Measurements from ENCODE around the gene GNB1L. TPM values are rescaled to one million over a fixed set of nuclear protein-coding genes. Genes with fewer than 3 reads are reported as not detected.

Gene GNB1L
- total RNA-seq, 1 experiment from 2014 or later: 27.0 TPM

DNA sequence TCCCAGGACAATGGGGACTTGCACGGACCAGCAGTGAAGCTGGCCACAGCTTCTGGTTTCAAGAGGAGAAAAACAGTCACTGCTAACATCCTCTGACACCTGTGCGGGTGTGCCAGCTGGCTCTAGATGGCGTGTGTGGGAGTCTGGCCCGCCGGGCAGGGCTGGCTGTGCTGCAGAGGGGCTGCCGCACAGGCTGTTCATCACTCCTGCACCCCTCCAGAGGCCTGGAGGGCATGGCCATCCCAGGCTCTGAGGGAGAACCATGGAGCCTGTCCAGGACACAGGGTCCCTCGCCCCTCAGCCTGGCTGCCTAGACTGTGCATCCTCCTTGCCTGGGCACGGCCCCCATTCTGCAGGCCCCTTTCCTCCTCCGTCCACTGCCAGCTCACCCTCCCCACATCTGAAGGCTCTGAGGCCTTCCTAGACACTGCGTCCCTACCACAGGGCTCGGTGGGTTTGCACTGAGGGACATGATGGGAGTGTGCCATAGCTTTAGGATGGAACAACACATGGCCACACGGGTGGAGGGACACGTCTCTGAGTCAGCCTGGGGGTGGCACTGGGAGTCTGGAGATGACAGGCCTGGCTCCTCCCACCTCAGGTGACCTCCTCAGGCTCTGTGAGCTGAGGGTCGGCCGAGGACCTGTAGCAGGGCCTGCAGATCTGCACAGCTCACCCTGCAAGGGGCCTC lies 42.1 kb upstream of the GNB1L start:
- Histone ChIP-seq H3K27me3 (ENCODE audit: low read length) (no peaks in the 10 kb centered on the region), H3K79me2 (ENCODE audit: low read length) (no peaks in the 10 kb centered on the region), H3K36me3 (ENCODE audit: low read depth, low read length) (no peaks in the 10 kb centered on the region), H4K20me1 (ENCODE audit: low read length) (no peaks in the 10 kb centered on the region), H2AFZ (ENCODE audit: low read length) (no peak overlapping the region), H3K4me2 (ENCODE audit: low read length) (no peak overlapping the region), H3K27ac (ENCODE audit: low read length) (no peak overlapping the region), H3F3A (ENCODE audit: low read length, unreplicated experiment) (no peaks in the 10 kb centered on the region), H3K9me2 (replicated peaks; ENCODE audit: low read length) (no peaks in the 10 kb centered on the region), H3K9me3 (ENCODE audit: low read length) (no peaks in the 10 kb centered on the region), H3K9ac (ENCODE audit: low read length) (no peak overlapping the region), H3K4me3 (ENCODE audit: low read length) (no peak overlapping the region), H3K4me1 (ENCODE audit: insufficient read depth, low read length) (peaks cover 8% of the 10 kb centered on the region)
- BruUV-seq (replicated peaks): no TSS peak
- ATAC-seq (no peak), DNase-seq (no peak)
- CTCF ChIA-PET: interaction anchor here (0.6 kb wide), 1 partner anchor 1211 kb away, joined by 3 read pairs; no protein-coding TSS in a partner anchor
- TF ChIP-seq EZH2 (IDR thresholded peaks at IDR 0.05; ENCODE audit: low read length, unreplicated experiment): no peak
- TF ChIP-seq, protein P1, sequence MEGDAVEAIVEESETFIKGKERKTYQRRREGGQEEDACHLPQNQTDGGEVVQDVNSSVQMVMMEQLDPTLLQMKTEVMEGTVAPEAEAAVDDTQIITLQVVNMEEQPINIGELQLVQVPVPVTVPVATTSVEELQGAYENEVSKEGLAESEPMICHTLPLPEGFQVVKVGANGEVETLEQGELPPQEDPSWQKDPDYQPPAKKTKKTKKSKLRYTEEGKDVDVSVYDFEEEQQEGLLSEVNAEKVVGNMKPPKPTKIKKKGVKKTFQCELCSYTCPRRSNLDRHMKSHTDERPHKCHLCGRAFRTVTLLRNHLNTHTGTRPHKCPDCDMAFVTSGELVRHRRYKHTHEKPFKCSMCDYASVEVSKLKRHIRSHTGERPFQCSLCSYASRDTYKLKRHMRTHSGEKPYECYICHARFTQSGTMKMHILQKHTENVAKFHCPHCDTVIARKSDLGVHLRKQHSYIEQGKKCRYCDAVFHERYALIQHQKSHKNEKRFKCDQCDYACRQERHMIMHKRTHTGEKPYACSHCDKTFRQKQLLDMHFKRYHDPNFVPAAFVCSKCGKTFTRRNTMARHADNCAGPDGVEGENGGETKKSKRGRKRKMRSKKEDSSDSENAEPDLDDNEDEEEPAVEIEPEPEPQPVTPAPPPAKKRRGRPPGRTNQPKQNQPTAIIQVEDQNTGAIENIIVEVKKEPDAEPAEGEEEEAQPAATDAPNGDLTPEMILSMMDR (conservative IDR thresholded peaks at IDR 0.05; ENCODE audit: low read depth, low read length): no peak
- no peak for TF ChIP-seq EZH2phosphoT487 (IDR thresholded peaks at IDR 0.05; ENCODE audit: borderline replicate concordance, low read length)
- intact Hi-C loops (cut with micrococcal nuclease): no loop called here
- POLR2A ChIA-PET (ENCODE audit: unreplicated experiment): no interaction called here

GRCh38 chr22:19895160-19895849 lies 40.6 kb upstream of the GNB1L start:
- POLR2A ChIA-PET (ENCODE audit: unreplicated experiment): no interaction called here
- intact Hi-C loops (cut with micrococcal nuclease): no loop called here
- Histone ChIP-seq H3K9ac (ENCODE audit: low read length) (no peak overlapping the region), H3K27me3 (ENCODE audit: low read length) (no peaks in the 10 kb centered on the region), H3F3A (ENCODE audit: low read length, unreplicated experiment) (no peaks in the 10 kb centered on the region), H2AFZ (ENCODE audit: low read length) (no peak overlapping the region), H3K4me2 (ENCODE audit: low read length) (no peak overlapping the region), H3K27ac (ENCODE audit: low read length) (no peak overlapping the region), H3K4me3 (ENCODE audit: low read length) (no peak overlapping the region), H3K9me3 (ENCODE audit: low read length) (no peaks in the 10 kb centered on the region), H4K20me1 (ENCODE audit: low read length) (no peaks in the 10 kb centered on the region), H3K79me2 (ENCODE audit: low read length) (no peaks in the 10 kb centered on the region), H3K36me3 (ENCODE audit: low read depth, low read length) (no peaks in the 10 kb centered on the region), H3K9me2 (replicated peaks; ENCODE audit: low read length) (no peaks in the 10 kb centered on the region), H3K4me1 (ENCODE audit: insufficient read depth, low read length) (peaks cover 19% of the 10 kb centered on the region)
- TF ChIP-seq EZH2 (IDR thresholded peaks at IDR 0.05; ENCODE audit: low read length, unreplicated experiment): no peak
- CTCF ChIA-PET: no interaction called here
- DNase-seq: no peak
- BruUV-seq (replicated peaks): no TSS peak
- ATAC-seq: no peak

DNA sequence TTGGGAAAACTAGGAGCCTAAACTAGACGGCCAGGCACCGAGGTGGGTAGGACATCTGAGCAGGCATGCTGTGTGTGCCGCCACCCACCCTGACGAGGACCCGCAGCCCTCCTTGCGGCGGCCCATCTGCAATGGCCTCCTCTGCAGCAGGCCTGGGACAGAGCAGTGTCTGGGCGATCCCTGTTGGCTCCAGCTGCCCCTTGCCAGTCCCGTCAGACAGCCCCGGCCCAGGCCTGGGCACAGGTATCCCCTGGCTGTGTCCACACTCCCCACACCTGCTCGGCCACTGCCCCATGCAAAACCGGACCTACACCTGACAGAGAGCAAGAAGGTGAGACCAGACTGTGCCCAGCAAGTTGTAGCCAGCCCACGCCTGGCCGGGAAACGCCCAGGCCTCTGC lies 38.7 kb upstream of the GNB1L start:
- no TSS peak for BruUV-seq (replicated peaks)
- TF ChIP-seq EZH2 (IDR thresholded peaks at IDR 0.05; ENCODE audit: low read length, unreplicated experiment) (no peak), EZH2phosphoT487 (IDR thresholded peaks at IDR 0.05; ENCODE audit: borderline replicate concordance, low read length) (no peak)
- TF ChIP-seq, protein P1 (conservative IDR thresholded peaks at IDR 0.05; ENCODE audit: low read depth, low read length): no peak
- ATAC-seq: no peak
- Histone ChIP-seq H3K27ac (ENCODE audit: low read length) (no peak overlapping the region), H3K9me2 (replicated peaks; ENCODE audit: low read length) (no peaks in the 10 kb centered on the region), H3F3A (ENCODE audit: low read length, unreplicated experiment) (no peaks in the 10 kb centered on the region), H3K27me3 (ENCODE audit: low read length) (no peaks in the 10 kb centered on the region), H3K9me3 (ENCODE audit: low read length) (no peaks in the 10 kb centered on the region), H3K9ac (ENCODE audit: low read length) (no peak overlapping the region), H3K4me3 (ENCODE audit: low read length) (no peak overlapping the region), H3K4me2 (ENCODE audit: low read length) (no peak overlapping the region), H2AFZ (ENCODE audit: low read length) (no peak overlapping the region), H4K20me1 (ENCODE audit: low read length) (no peaks in the 10 kb centered on the region), H3K4me1 (ENCODE audit: insufficient read depth, low read length) (peaks cover 19% of the 10 kb centered on the region), H3K79me2 (ENCODE audit: low read length) (no peaks in the 10 kb centered on the region), H3K36me3 (ENCODE audit: low read depth, low read length) (no peaks in the 10 kb centered on the region)
- no peak for DNase-seq
- ChIA-PET POLR2A (ENCODE audit: unreplicated experiment) (no interaction called here), CTCF (no interaction called here)
- intact Hi-C loops (cut with micrococcal nuclease): no loop called here
